Measurements from ENCODE around the gene ATF4. TPM values are rescaled to one million over a fixed set of nuclear protein-coding genes. Genes with fewer than 3 reads are reported as not detected.

The ATF4 gene
- total and polyA plus RNA-seq, 2 of the 13 experiments (the other 11 are each of a cell fraction or from before 2014, with no cell fraction given), result 486 to 1,297 TPM

DNA sequence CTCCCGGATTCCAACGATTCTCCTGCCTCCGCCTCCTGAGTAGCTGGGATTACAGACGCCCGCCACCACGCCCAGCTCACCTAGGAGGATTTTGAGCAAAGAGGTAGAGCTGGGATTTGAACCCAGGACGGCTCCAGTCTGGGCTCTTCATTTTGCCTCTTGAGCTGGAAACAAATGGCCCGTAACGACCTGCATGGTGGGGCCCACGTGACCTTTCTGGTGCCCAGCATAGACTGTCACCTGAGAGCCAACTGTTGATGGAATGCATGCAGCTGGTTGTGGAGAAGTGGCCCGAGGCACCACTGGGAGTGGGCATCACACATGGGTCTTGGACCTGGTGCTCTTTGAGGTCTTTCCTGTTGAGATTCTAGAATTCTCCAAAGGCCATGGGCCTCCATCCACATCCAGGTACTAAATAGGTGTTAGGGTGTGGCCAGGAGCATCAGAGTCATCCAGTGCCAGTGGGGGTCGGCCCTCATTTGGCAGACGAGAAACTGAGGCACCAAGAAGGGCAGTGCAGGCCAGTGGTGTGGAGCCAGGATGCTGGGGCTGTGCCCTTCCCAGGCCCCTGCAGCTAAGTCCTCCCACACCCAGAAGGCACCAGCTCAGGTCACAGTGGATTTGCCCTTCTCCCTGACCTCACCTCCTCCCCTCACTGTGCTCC, 3.9 kb downstream of the ATF4 start:
- Histone ChIP-seq H3K27ac (ENCODE audit: extremely low read length, insufficient read depth, low read length) (peak overlapping the region; percentile 16), H3K4me3 (replicated peaks in 1 of 3; ENCODE audit: insufficient read depth in 1 of 3, low read depth in 2 of 3, low read length in 3 of 3) (no peak overlapping the region), H3K79me2 (ENCODE audit: insufficient read depth, low read length) (peaks cover 32% of the 10 kb centered on the region), H3K36me3 (replicated peaks in 1 of 2; ENCODE audit: control insufficient read depth in 1 of 2, insufficient read depth in 2 of 2, low read length in 2 of 2) (peaks cover 14 to 31% of the 10 kb centered on the region in 2 experiments; a peak in 4 of 5 replicates), H3K9me3 (ENCODE audit: low read length) (no peaks in the 10 kb centered on the region), H3K9ac (ENCODE audit: insufficient read depth, low read depth, low read length) (no peak overlapping the region), H3K4me1 (ENCODE audit: insufficient read depth, low read length) (peaks cover 69% of the 10 kb centered on the region), H3K27me3 (ENCODE audit: control insufficient read depth in 1 of 2, insufficient read depth in 2 of 2, low read length in 2 of 2) (no peaks in the 10 kb centered on the region; a peak in 1 of 5 replicates), H4K20me1 (ENCODE audit: insufficient read depth, low read length) (peaks cover 67% of the 10 kb centered on the region), H2AFZ (ENCODE audit: low read length) (no peak overlapping the region), H3K4me2 (ENCODE audit: low read depth, low read length) (no peak overlapping the region)
- DNase-seq (ENCODE audit: low spot score), result no peak
- intact Hi-C loops (cut with micrococcal nuclease; ENCODE audit: unreplicated experiment), result no loop called here
- in situ Hi-C loops (cut with HindIII; ENCODE audit: extremely low pct_ligation_motif_present, low pct_unique_long_range_greater_than_20kb), result no loop called here
- FAIRE-seq, result no peak
- BruUV-seq (replicated peaks), result no TSS peak
- ChIA-PET POLR2A (interaction anchor here (0.6 to 11.2 kb wide), 10 partner anchors 8 to 520 kb away, joined by 3 to 167 read pairs (median 4); partner anchors contain the start of genes MIEF1 and RPS19BP1), CTCF (ENCODE audit: low intra/inter-chr PET ratio, low total read pairs) (no interaction called here)
- peak; percentile 1; the same call in 1 of the 3 replicates for ATAC-seq
- 95% methylated on average over 12 of the region's 13 CpGs for WGBS (ENCODE audit: low lambda C conversion rate)
- TF ChIP-seq, protein P1, sequence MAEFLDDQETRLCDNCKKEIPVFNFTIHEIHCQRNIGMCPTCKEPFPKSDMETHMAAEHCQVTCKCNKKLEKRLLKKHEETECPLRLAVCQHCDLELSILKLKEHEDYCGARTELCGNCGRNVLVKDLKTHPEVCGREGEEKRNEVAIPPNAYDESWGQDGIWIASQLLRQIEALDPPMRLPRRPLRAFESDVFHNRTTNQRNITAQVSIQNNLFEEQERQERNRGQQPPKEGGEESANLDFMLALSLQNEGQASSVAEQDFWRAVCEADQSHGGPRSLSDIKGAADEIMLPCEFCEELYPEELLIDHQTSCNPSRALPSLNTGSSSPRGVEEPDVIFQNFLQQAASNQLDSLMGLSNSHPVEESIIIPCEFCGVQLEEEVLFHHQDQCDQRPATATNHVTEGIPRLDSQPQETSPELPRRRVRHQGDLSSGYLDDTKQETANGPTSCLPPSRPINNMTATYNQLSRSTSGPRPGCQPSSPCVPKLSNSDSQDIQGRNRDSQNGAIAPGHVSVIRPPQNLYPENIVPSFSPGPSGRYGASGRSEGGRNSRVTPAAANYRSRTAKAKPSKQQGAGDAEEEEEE (CRISPR knock-in tag; IDR thresholded peaks at IDR 0.05; ENCODE audit: borderline replicate concordance), result no peak
- TF ChIP-seq ZNF781 (CRISPR knock-in tag; IDR thresholded peaks at IDR 0.05; ENCODE audit: borderline replicate concordance, not compliant biosample characterization), result no peak
- TF ChIP-seq AGO2 (optimal IDR thresholded peaks at IDR 0.05; ENCODE audit: low read depth, low read length), result peak; percentile 92
- no peak for TF ChIP-seq HDAC2 (CRISPR knock-in tag; IDR thresholded peaks at IDR 0.05)
- TF ChIP-seq, protein P2, sequence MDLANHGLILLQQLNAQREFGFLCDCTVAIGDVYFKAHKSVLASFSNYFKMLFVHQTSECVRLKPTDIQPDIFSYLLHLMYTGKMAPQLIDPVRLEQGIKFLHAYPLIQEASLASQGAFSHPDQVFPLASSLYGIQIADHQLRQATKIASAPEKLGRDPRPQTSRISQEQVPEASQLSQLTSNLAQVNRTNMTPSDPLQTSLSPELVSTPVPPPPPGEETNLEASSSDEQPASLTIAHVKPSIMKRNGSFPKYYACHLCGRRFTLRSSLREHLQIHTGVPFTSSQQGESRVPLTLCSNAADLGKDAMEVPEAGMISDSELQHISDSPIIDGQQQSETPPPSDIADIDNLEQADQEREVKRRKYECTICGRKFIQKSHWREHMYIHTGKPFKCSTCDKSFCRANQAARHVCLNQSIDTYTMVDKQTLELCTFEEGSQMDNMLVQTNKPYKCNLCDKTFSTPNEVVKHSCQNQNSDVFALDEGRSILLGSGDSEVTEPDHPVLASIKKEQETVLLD (CRISPR knock-in tag; IDR thresholded peaks at IDR 0.05; ENCODE audit: low read depth), result no peak
- TF ChIP-seq, protein P3, sequence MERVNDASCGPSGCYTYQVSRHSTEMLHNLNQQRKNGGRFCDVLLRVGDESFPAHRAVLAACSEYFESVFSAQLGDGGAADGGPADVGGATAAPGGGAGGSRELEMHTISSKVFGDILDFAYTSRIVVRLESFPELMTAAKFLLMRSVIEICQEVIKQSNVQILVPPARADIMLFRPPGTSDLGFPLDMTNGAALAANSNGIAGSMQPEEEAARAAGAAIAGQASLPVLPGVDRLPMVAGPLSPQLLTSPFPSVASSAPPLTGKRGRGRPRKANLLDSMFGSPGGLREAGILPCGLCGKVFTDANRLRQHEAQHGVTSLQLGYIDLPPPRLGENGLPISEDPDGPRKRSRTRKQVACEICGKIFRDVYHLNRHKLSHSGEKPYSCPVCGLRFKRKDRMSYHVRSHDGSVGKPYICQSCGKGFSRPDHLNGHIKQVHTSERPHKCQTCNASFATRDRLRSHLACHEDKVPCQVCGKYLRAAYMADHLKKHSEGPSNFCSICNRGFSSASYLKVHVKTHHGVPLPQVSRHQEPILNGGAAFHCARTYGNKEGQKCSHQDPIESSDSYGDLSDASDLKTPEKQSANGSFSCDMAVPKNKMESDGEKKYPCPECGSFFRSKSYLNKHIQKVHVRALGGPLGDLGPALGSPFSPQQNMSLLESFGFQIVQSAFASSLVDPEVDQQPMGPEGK (CRISPR knock-in tag; IDR thresholded peaks at IDR 0.05), result no peak
- no peak for TF ChIP-seq ZNF572 (CRISPR knock-in tag; IDR thresholded peaks at IDR 0.05)
- TF ChIP-seq, protein P4, sequence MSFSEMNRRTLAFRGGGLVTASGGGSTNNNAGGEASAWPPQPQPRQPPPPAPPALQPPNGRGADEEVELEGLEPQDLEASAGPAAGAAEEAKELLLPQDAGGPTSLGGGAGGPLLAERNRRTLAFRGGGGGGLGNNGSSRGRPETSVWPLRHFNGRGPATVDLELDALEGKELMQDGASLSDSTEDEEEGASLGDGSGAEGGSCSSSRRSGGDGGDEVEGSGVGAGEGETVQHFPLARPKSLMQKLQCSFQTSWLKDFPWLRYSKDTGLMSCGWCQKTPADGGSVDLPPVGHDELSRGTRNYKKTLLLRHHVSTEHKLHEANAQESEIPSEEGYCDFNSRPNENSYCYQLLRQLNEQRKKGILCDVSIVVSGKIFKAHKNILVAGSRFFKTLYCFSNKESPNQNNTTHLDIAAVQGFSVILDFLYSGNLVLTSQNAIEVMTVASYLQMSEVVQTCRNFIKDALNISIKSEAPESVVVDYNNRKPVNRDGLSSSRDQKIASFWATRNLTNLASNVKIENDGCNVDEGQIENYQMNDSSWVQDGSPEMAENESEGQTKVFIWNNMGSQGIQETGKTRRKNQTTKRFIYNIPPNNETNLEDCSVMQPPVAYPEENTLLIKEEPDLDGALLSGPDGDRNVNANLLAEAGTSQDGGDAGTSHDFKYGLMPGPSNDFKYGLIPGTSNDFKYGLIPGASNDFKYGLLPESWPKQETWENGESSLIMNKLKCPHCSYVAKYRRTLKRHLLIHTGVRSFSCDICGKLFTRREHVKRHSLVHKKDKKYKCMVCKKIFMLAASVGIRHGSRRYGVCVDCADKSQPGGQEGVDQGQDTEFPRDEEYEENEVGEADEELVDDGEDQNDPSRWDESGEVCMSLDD (CRISPR knock-in tag; IDR thresholded peaks at IDR 0.05; ENCODE audit: borderline replicate concordance), result no peak
- TF ChIP-seq ZBTB38 (CRISPR knock-in tag; IDR thresholded peaks at IDR 0.05), result no peak
- TF ChIP-seq, protein P5, sequence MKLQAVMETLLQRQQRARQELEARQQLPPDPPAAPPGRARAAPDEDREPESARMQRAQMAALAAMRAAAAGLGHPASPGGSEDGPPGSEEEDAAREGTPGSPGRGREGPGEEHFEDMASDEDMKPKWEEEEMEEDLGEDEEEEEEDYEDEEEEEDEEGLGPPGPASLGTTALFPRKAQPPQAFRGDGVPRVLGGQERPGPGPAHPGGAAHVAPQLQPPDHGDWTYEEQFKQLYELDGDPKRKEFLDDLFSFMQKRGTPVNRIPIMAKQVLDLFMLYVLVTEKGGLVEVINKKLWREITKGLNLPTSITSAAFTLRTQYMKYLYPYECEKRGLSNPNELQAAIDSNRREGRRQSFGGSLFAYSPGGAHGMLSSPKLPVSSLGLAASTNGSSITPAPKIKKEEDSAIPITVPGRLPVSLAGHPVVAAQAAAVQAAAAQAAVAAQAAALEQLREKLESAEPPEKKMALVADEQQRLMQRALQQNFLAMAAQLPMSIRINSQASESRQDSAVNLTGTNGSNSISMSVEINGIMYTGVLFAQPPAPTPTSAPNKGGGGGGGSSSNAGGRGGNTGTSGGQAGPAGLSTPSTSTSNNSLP (IDR thresholded peaks at IDR 0.05; ENCODE audit: low read depth, low read length), result no peak

Data from HepG2 (cell line).